Mucosa of stomach (tissue), 1 donor: ENCODE measurements around the gene HSFX1.
"Not testable (repeated sequence)": the region's sequence is repeated elsewhere in the genome, so short reads cannot be mapped to it uniquely, and the experiment has no call there.

Experiments
- H3K27me3 ChIP-seq: one replicate; pipeline ENCODE4 v1.7.0; 2013; ENCODE audit warnings: mild to moderate bottlenecking, low read length; ENCODE audit not compliant: control insufficient read depth, insufficient read depth
- H3K36me3 ChIP-seq: one replicate; pipeline ENCODE4 v1.7.0; 2013; ENCODE audit warnings: low read length; ENCODE audit not compliant: control insufficient read depth, insufficient read depth
- H3K4me1 ChIP-seq: one replicate; pipeline ENCODE4 v1.7.0; 2013; ENCODE audit warnings: mild to moderate bottlenecking, low read length; ENCODE audit not compliant: control insufficient read depth, insufficient read depth
- H3K4me3 ChIP-seq: one replicate; pipeline ENCODE4 v1.7.0; 2013; ENCODE audit warnings: low read length
- H3K9ac ChIP-seq: one replicate; pipeline ENCODE4 v1.7.0; 2013; ENCODE audit warnings: mild to moderate bottlenecking, low read length, moderate library complexity
- H3K9me3 ChIP-seq: one replicate; pipeline ENCODE4 v1.7.0; 2013; ENCODE audit warnings: mild to moderate bottlenecking, low read length, moderate library complexity; ENCODE audit not compliant: control insufficient read depth
- donor health status: Pancreatic carcinoma.

Gene HSFX1, protein sequence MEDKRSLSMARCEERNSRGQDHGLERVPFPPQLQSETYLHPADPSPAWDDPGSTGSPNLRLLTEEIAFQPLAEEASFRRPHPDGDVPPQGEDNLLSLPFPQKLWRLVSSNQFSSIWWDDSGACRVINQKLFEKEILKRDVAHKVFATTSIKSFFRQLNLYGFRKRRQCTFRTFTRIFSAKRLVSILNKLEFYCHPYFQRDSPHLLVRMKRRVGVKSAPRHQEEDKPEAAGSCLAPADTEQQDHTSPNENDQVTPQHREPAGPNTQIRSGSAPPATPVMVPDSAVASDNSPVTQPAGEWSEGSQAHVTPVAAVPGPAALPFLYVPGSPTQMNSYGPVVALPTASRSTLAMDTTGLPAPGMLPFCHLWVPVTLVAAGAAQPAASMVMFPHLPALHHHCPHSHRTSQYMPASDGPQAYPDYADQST

DNA sequence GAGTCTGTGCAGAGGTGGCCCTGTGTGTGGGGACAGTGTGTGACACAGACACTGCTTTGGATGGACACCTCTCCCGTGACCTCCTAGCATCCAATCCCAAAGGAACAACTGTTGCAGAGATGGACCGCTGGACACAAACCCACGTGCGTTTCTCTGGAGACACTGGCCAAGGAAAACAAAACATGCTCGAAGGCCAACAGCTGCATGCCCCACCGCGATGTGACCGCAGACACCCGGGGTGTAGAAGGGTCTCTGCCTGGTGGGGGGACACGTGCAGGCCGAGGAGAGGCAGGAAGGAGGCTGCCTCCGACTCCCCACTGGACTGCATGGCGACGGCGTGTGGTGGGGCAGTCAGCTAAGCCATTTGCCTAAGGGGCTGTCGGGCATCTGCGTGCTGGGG, at the start of gene HSFX1:
TSS of gene HSFX1 (plus strand) at position 301 of the 400 bp plus-strand sequence. CDS start 614 bp downstream, outside the sequence.
- not testable (repeated sequence) for H3K9ac ChIP-seq, H3K4me1 ChIP-seq, H3K27me3 ChIP-seq, H3K36me3 ChIP-seq, H3K9me3 ChIP-seq, H3K4me3 ChIP-seq

DNA sequence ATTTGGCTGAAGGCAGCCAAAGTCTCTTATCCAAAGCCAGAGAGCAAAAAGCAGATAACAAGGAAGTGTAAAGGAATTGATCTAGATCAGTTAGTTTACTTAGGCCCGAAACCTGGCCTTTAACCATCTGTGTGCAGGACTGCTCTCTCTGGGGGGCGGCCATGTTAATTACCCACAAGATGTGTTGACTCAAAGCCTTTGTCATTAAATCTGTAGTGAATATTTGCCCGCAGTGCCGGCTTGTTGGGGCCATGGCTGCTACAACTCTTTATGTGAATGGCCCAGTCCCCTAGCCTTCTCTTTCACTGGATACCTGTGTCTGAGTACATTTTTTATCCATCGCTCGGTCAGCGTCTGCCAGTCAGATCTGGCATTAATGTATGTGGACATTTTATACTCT, 46.6 kb upstream of the HSFX1 start:
- not testable (repeated sequence) for H3K27me3 ChIP-seq, H3K9ac ChIP-seq, H3K36me3 ChIP-seq, H3K4me1 ChIP-seq, H3K9me3 ChIP-seq, H3K4me3 ChIP-seq

DNA sequence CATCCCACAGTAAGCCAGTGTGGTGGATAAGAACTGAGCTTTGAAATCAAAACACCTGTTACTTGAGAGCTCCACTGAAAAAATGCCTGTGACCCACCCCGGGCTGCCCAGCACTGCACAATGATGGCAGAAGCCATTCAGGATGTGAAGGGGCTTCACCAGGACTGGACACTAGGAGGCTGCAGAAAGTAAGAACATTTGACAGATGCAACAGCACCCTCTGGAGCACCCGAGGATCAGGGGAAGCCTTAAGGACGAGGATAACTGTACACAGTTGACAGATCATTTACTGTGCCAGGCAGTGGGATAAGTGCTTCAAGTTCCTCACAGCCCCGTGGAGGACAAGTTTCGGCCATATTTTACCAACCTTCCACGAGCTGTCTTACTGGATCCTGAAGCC, 31.6 kb upstream of the HSFX1 start:
- H3K36me3 ChIP-seq, H3K9ac ChIP-seq, H3K4me1 ChIP-seq, H3K27me3 ChIP-seq, H3K9me3 ChIP-seq, H3K4me3 ChIP-seq: not testable (repeated sequence)

DNA sequence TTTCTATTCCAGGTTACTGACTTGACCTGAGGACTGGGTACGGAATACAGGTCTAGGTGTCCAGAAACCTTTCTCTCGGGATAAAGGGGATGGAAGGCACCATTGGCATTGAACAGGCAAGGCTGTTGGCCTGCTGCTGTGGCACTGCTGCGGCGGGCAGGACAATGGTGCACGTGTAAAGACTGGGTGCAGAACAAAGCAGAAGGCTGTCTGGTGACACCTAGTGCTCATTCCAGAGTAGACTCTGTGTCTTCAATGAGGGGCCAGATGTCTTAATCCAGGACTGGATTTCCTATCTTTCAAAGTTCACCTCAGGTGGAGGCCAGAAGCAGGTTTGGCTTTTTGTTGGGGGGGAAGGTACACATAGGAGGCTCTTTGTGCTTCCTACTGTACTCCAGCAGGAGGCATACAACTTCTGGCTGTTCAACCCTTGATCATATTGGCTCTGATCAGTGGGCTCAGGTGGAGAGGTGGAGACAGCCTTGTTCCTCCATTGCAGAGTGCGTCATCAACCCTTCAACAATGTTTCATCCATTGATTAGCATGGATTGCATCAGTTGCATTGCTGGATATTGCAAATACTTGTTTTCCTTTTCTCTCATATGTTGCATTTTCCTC, 27.4 kb upstream of the HSFX1 start:
- H3K4me3 ChIP-seq, H3K36me3 ChIP-seq, H3K27me3 ChIP-seq, H3K4me1 ChIP-seq, H3K9me3 ChIP-seq, H3K9ac ChIP-seq: not testable (repeated sequence)

DNA sequence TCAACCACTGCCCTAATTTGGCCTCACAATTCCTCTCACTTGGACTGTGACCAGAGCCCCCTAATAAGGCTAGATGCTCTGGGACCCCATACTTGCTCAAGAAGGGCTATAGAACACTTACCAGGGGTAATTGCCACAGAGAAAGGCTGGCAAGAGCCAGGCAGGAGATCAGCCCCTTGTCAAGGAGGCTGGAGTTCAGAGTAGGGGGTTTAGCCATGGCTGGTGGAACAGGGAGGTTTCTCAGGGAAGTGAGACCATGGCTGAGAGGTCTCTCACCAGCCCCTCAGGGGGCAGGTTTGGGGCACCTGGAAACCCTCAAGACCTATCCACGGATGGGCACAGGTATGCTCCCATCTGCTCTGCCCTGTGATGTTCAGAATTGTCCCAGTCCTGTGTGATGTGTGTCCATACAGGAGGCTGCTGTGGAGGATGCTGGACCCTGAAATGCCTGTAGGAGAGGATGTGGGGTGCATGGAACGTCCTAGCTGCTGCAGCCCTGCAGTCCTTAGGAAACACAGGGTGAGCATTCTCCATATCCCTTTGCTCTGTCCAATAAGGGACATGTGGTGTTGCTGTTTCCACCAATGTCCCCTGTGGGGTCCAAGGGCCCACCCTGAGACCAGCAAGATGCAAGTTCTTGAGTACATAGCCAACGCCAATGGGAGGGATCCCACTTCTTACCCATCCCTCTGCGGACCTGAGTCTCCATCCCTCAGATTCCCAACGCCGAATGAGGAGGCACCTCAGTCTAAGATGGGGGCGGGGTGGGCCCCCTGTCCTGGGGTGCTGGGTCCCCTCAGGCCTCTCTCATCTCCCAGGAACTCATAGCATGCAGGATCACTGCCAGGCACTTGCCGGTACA, 16.4 kb upstream of the HSFX1 start:
- H3K36me3 ChIP-seq: no peaks in the 10 kb centered on the region
- H3K9ac ChIP-seq: no peak overlapping the region
- H3K4me1 ChIP-seq: no peaks in the 10 kb centered on the region
- H3K9me3 ChIP-seq: no peaks in the 10 kb centered on the region
- no peaks in the 10 kb centered on the region for H3K27me3 ChIP-seq
- H3K4me3 ChIP-seq: no peak overlapping the region

DNA sequence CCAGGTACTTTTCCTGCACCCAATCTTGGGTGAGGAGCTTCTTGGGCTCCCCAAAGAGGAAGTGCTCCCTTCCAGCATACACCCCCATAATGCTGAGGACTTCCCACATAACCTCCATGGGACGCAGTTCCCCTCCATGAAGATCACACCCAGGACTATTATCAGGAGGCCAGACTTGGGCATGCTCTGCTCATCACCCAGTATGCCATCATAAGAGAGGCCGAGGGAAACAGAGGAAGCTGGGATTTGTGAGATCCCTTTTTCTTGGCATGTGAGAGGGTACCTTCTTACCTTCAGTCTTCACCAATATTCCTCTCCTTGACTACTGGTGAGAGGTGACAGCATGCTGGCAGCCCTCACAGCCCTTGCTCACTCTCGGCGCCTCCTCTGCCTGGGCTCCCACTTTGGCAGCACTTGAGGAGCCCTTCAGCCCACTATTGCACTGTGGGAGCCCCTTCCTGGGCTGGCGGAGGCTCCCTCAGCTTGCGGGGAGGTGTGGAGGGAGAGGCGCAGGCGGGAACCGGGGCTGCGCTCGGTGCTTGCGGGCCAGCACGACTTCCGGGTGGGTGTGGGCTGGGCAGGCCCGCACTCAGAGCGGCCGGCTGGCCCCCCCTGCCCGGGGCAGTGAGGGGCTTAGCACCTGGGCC, 15.7 kb upstream of the HSFX1 start:
- H3K4me3 ChIP-seq: no peak overlapping the region
- H3K27me3 ChIP-seq: no peaks in the 10 kb centered on the region
- no peaks in the 10 kb centered on the region for H3K4me1 ChIP-seq
- no peaks in the 10 kb centered on the region for H3K9me3 ChIP-seq
- no peak overlapping the region for H3K9ac ChIP-seq
- H3K36me3 ChIP-seq: no peaks in the 10 kb centered on the region

DNA sequence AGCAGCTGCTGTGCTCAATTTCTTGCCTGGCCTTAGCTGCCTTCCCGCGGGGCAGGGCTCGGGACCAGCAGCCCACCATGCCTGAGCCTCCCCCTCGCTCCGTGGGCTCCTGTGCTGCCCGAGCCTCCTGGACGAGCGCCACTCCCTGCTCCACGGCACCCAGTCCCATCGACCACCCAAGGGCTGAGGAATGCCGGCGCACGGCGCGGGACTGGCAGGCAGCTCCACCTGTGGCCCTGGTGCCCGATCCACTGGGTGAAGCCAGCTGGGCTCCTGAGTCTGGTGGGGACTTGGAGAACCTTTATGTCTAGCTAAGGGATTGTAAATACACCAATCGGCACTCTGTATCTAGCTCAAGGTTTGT, 15.2 kb upstream of the HSFX1 start:
- H3K4me1 ChIP-seq, H3K36me3 ChIP-seq, H3K9ac ChIP-seq, H3K4me3 ChIP-seq, H3K9me3 ChIP-seq, H3K27me3 ChIP-seq: not testable (repeated sequence)

DNA sequence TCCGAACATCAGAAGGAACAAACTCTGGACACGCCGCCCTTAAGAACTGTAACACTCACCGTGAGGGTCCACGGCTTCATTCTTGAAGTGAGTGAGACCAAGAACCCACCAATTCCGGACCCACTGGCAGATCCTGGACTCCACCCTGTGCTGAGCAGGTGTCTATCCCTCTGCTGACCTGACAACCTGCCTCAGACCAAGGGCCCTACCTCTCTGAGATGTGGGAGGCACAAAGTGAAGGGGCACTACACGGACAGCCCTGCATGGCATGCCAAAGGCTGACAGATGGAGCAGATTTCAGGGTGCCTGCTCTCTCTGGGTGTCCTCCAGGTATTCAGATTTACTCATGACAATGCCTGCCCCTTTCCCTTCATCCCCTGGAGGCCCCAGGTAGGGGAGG, 14.0 kb upstream of the HSFX1 start:
- no peaks in the 10 kb centered on the region for H3K9me3 ChIP-seq
- H3K36me3 ChIP-seq: no peaks in the 10 kb centered on the region
- no peaks in the 10 kb centered on the region for H3K27me3 ChIP-seq
- H3K9ac ChIP-seq: no peak overlapping the region
- no peaks in the 10 kb centered on the region for H3K4me1 ChIP-seq
- H3K4me3 ChIP-seq: no peak overlapping the region

DNA sequence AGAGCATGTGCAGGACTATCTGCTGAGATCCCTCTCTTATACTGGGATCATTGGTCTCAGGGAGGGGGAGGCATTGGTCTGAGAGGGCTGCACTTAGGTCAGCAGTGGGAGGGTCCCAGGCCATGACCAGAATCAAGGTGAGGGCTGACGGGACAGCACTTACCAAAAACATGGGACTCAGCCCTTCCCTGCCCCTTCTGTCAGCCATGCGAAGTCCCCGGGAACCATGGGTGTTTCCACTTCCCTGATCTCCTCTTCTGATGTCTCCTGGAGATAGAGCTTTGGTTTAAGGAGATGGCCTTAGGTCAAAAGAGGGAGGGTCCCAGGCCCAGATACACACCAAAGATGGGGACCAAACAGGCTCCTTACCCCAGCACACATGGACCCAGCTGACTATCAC, 12.9 kb upstream of the HSFX1 start:
- no peaks in the 10 kb centered on the region for H3K36me3 ChIP-seq
- H3K9me3 ChIP-seq: no peaks in the 10 kb centered on the region
- no peaks in the 10 kb centered on the region for H3K27me3 ChIP-seq
- no peak overlapping the region for H3K4me3 ChIP-seq
- H3K9ac ChIP-seq: no peak overlapping the region
- no peaks in the 10 kb centered on the region for H3K4me1 ChIP-seq

DNA sequence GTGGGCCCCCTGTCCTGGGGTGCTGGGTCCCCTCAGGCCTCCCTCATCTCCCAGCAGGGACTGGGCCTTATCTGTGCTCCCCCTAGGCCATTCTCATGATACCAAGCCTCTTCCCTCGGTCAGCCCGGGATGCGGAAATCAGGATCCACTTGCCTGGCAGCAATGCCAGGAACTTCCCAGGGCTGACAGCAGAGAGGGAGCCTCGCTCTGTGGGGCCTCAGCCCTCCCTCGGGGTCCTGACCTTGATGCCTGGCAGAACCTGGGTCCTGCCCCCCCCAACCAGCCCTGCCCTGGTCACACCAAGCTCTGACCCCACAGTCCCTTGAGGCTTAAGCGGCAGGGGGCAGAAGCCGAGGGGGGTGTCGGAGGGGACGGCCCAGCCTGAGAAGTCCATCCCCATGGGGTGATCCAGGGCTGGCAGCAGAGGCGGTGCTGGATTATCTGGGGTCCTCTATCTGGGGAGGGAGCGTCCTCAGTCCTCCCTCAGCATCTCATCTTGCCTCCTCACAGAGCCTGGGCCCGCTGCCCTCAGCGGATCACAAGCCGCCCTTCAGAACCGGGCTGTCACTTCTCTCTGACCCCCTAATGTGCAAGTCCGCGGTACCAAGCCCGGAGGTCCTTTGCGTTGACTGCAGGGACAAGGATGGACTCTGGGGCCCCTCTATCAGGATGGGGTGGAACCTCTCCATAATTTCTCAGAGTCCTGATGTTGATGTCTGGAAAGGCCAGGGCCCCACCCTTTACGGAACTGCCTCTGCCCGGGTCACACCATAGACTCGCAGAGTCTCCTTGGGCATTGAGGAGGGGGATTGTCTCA, 11.8 kb upstream of the HSFX1 start:
- not testable (repeated sequence) for H3K9me3 ChIP-seq, H3K4me3 ChIP-seq, H3K9ac ChIP-seq, H3K36me3 ChIP-seq, H3K4me1 ChIP-seq, H3K27me3 ChIP-seq

DNA sequence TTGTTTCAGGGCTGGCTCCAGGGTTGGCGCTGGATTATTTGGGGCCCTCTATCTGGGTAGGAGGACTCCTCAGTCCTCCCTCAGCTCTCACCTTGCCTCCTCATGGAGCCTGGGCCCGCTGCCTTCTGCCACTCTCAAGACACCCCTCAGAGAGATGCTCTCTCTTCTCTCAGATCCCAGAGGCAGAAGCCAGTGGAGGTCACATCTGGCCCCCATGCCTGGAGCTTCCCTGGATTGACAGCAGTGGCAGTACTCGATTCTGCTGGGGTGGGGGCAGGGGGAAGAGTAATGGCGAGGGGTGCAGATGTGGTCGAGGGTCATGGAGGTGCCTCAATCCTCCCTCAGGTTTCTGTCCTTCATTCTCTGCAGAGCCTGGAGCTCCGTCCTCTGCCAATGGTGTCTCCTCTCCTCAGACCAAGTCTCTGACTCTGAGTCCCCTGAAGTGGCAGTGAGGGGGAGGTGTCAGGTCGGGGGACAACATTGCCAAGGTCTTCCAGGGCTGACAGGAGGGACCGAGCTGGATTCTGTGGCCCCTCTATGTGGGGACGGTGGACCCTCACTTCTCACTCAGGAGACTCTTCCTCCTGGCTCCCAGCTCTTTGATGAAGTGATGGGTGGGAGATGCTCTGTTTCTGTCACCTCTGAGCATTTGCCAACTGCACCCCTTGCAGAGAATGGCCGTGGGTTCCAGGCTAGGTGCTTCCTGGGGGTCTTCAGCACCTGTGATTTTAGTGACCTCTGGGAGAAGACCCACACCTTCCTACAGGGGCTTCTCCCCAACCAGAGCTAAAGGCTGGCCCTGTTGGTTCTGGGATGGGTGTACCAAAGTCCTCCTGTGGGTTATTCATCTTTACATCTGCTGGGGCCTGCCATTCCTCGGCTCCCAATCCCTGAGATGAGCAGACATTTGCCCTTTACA, 10.9 kb upstream of the HSFX1 start:
- Histone ChIP-seq H3K9ac (no peak overlapping the region), H3K9me3 (no peaks in the 10 kb centered on the region), H3K36me3 (no peaks in the 10 kb centered on the region), H3K4me1 (no peaks in the 10 kb centered on the region), H3K4me3 (no peak overlapping the region), H3K27me3 (no peaks in the 10 kb centered on the region)
